T-helper 1 cell treated with Interleukin-12 subunit alpha and Interleukin-12 subunit beta and Interleukin-4 antibody, amounts not matched to agents 30 μg/mL and 1 μg/mL, for 36 hours (primary cell): ENCODE data around the gene FAM53B.
"Not testable (repeated sequence)": the region's sequence is repeated elsewhere in the genome, so short reads cannot be mapped to it uniquely, and the experiment has no call there.

Source experiments
- H3K27ac Mint-ChIP-seq: one replicate; pipeline ENCODE4 v1.8.0; 2021; ENCODE audit warnings: mild to moderate bottlenecking, mixed read lengths
- H3K27me3 Mint-ChIP-seq: one replicate; pipeline ENCODE4 v1.8.0; 2021; ENCODE audit warnings: low read depth, mixed read lengths
- H3K36me3 Mint-ChIP-seq: one replicate; pipeline ENCODE4 v1.8.0; 2021; ENCODE audit warnings: low read depth, mixed read lengths
- H3K4me1 Mint-ChIP-seq: one replicate; pipeline ENCODE4 v1.8.0; 2021; ENCODE audit warnings: low read depth, mixed read lengths
- H3K4me3 Mint-ChIP-seq: one replicate; pipeline ENCODE4 v1.8.0; 2021; ENCODE audit warnings: mild to moderate bottlenecking, moderate library complexity, mixed read lengths
- H3K9me3 Mint-ChIP-seq: one replicate; pipeline ENCODE4 v1.8.0; 2021; ENCODE audit warnings: mixed read lengths

Gene FAM53B

DNA sequence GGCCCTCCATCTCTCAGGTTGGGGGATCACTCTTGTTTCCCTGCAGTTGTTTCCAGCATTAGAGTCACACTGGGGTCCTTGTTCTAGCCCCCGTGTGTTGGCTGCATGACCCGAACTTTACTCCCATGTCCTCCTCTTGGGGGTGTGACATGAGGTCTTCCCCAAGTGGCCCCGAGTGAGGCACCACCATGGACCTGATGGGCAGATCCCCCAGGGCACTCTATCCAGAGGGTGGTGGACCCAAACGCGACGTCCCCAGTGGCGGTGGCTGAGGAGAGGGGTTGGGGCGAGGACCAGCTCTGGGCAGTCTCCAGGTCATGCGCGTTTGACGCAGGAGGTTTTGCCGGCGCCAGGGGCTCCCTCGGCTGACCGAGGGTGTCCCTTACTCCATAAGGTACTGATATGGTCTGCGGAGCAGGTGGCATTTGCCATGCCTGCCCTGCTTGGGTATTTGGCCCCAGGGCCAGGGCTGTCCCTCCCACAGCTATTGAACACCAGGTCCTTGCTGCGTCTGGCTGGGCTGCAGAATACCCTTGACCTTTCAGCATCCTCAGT, 150.7 kb downstream of the FAM53B start:
- peaks cover 1% of the 10 kb centered on the region for H3K36me3 Mint-ChIP-seq
- H3K9me3 Mint-ChIP-seq = peaks cover 7% of the 10 kb centered on the region
- H3K4me1 Mint-ChIP-seq = peaks cover 2% of the 10 kb centered on the region
- no peak overlapping the region for H3K4me3 Mint-ChIP-seq
- no peak overlapping the region for H3K27ac Mint-ChIP-seq
- H3K27me3 Mint-ChIP-seq = peaks cover 12% of the 10 kb centered on the region

DNA sequence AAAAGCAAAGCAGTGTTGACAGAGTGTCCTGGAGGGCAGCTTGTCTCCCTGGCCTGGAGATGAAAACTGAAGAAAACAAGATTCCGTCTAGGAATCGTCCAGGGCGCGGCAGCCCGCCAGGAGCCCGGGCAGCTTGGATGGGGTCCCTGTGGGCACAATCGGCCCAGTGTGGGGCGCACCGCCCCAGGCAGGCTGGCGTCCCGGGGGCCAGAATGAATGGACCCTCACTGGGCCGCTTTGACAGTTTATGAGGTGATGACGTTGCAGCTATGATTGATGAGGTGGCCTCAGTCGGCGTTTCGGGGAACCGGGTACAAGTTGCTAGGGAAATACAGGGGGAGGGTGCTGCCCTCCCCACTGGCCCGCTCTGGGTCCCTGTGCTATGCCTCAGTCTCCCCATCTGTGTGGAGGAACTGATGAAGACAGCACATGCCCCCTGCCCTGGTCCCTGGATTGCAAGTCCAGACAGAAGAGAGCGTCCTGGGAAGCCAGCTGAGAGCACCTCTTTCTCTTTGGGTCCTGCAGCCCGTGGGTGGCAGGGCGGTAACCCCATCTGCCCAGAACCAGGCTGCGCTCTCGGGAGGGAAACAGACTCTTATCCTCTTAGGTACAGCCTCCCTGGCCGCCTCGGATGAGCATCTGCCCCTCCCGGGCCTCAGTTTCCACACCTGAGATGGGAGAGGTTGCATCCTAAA, 151.3 kb downstream of the FAM53B start:
- no peak overlapping the region for H3K4me3 Mint-ChIP-seq
- peaks cover 2% of the 10 kb centered on the region for H3K4me1 Mint-ChIP-seq

GRCh38 chr10:124592101-124592500, 152.1 kb downstream of the FAM53B start:
- Mint-ChIP-seq H3K27me3 (peaks cover 12% of the 10 kb centered on the region), H3K9me3 (peaks cover 7% of the 10 kb centered on the region), H3K27ac (no peak overlapping the region), H3K4me1 (peaks cover 2% of the 10 kb centered on the region), H3K4me3 (no peak overlapping the region), H3K36me3 (peaks cover 1% of the 10 kb centered on the region)

More for the DNA sequence above, 151.3 kb downstream of the FAM53B start:
- Mint-ChIP-seq H3K36me3 (peaks cover 1% of the 10 kb centered on the region), H3K9me3 (peaks cover 7% of the 10 kb centered on the region), H3K27me3 (peaks cover 12% of the 10 kb centered on the region), H3K27ac (no peak overlapping the region)

- peaks cover 2% of the 10 kb centered on the region for H3K4me1 Mint-ChIP-seq
Observed at GRCh38 chr10:124591123-124591495, 153.1 kb downstream of the FAM53B start.

GRCh38 chr10:124590216-124591122, 153.7 kb downstream of the FAM53B start:
- peaks cover 1% of the 10 kb centered on the region for H3K27me3 Mint-ChIP-seq
- peaks cover 1% of the 10 kb centered on the region for H3K36me3 Mint-ChIP-seq
- H3K4me3 Mint-ChIP-seq = no peak overlapping the region
- H3K27ac Mint-ChIP-seq = no peak overlapping the region
- H3K9me3 Mint-ChIP-seq = peaks cover 7% of the 10 kb centered on the region
- H3K4me1 Mint-ChIP-seq = peaks cover 1% of the 10 kb centered on the region

More at GRCh38 chr10:124591123-124591495, 153.1 kb downstream of the FAM53B start:
- Mint-ChIP-seq H3K36me3 (peaks cover 1% of the 10 kb centered on the region), H3K9me3 (peaks cover 7% of the 10 kb centered on the region), H3K4me3 (no peak overlapping the region), H3K27me3 (peaks cover 6% of the 10 kb centered on the region), H3K27ac (no peak overlapping the region)

DNA sequence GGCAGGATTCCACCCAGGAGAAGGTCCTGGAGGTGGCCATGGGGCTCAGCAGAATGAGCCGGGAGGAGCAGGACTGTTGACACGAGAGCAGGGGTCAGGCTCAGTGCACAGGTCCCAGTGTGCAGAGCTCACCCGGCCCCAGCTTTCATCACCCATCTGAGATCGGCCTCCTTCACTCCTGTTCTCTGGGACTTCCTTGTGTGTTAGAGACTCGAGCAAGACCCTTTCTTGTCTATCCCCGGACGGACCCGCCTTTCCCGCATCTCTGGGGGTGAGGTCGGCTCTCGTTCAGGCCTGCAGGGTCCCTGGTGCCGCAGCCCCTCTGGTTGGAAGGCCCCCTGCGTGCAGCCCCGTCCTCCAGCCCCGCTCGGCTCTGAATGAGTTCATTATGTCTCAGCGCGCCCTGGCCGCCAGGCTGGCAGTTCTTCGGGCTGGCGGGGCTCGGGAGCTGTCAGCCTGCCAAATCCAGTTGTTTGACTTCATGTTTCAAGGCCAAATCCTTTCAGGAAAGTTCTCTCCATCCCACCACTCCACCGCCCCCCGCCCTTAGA, 154.6 kb downstream of the FAM53B start:
- Mint-ChIP-seq H3K27me3 (no peaks in the 10 kb centered on the region), H3K27ac (no peak overlapping the region), H3K4me1 (no peaks in the 10 kb centered on the region), H3K9me3 (peaks cover 7% of the 10 kb centered on the region), H3K4me3 (no peak overlapping the region), H3K36me3 (peaks cover 1% of the 10 kb centered on the region)

DNA sequence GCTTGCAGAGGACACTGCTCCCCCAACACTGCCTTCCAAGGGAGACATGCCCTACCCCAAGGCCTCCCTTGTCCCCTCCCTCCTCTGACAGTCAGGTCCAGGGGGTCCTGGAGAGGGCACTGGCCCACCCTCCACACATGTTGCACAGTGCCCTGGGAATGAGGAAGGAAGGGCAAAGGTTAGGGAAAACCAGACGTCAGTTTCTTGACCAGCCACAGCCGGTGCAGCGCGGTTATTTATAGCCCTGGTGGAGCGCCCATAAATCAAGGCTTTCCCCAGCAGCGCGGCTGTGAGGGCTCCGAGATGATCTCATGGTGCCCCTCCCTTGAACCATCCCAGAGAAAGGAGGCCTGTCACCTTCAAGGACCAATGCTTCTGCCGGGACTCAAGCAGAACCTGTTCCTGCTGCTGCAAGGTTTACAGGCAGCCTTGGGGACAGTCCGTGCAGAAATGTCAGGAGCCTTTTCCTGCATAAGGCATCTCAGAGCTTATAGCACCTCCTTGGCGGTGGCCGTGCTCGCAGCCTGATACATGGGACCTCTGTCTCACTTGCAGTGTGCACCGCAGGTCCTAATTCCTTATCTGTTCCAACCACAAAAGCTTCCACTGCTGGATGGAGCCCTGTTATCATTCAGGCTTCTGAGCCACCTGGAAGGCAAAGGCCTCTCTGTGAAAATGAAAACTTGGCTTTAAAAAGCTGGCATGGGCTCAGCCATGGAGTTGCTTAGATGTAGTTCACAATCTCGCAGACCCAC, 155.3 kb downstream of the FAM53B start:
- Mint-ChIP-seq H3K27ac (no peak overlapping the region), H3K4me3 (no peak overlapping the region), H3K4me1 (no peaks in the 10 kb centered on the region), H3K36me3 (peaks cover 1% of the 10 kb centered on the region), H3K9me3 (peaks cover 7% of the 10 kb centered on the region), H3K27me3 (no peaks in the 10 kb centered on the region)

DNA sequence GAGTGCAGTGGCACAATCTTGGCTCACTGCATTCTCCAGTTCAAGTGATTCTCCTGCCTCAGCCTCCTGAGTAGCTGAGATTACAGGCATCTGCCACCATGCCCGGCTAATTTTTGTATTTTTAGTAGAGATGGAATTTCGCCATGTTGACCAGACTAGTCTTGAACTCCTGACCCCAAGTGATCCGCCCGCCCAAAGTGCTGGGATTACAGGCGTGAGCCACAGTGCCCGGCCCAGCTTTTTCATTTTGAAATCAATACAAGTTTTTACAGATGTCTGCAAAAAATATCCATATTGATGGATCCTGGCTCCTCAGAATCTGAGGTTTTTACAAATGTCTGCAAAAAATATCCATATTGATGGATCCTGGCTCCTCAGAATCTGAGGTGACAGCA, 155.8 kb downstream of the FAM53B start:
- H3K27me3 Mint-ChIP-seq, H3K4me1 Mint-ChIP-seq, H3K36me3 Mint-ChIP-seq, H3K4me3 Mint-ChIP-seq, H3K27ac Mint-ChIP-seq, H3K9me3 Mint-ChIP-seq: not testable (repeated sequence)

GRCh38 chr10:124587811-124588211, 156.4 kb downstream of the FAM53B start:
- peaks cover 4% of the 10 kb centered on the region for H3K27me3 Mint-ChIP-seq
- peaks cover 7% of the 10 kb centered on the region for H3K9me3 Mint-ChIP-seq
- H3K4me3 Mint-ChIP-seq = no peak overlapping the region
- H3K4me1 Mint-ChIP-seq = no peaks in the 10 kb centered on the region
- peaks cover 2% of the 10 kb centered on the region for H3K36me3 Mint-ChIP-seq
- no peak overlapping the region for H3K27ac Mint-ChIP-seq

GRCh38 chr10:124586142-124586541, 158.0 kb downstream of the FAM53B start:
- H3K4me1 Mint-ChIP-seq = no peaks in the 10 kb centered on the region
- H3K36me3 Mint-ChIP-seq = peaks cover 1% of the 10 kb centered on the region
- H3K4me3 Mint-ChIP-seq = no peak overlapping the region
- H3K9me3 Mint-ChIP-seq = peaks cover 4% of the 10 kb centered on the region
- H3K27me3 Mint-ChIP-seq = peaks cover 5% of the 10 kb centered on the region
- H3K27ac Mint-ChIP-seq = no peak overlapping the region

- Mint-ChIP-seq H3K36me3 (peaks cover 1% of the 10 kb centered on the region), H3K9me3 (peaks cover 4% of the 10 kb centered on the region)
Observed at GRCh38 chr10:124579011-124579399, 165.2 kb downstream of the FAM53B start.

DNA sequence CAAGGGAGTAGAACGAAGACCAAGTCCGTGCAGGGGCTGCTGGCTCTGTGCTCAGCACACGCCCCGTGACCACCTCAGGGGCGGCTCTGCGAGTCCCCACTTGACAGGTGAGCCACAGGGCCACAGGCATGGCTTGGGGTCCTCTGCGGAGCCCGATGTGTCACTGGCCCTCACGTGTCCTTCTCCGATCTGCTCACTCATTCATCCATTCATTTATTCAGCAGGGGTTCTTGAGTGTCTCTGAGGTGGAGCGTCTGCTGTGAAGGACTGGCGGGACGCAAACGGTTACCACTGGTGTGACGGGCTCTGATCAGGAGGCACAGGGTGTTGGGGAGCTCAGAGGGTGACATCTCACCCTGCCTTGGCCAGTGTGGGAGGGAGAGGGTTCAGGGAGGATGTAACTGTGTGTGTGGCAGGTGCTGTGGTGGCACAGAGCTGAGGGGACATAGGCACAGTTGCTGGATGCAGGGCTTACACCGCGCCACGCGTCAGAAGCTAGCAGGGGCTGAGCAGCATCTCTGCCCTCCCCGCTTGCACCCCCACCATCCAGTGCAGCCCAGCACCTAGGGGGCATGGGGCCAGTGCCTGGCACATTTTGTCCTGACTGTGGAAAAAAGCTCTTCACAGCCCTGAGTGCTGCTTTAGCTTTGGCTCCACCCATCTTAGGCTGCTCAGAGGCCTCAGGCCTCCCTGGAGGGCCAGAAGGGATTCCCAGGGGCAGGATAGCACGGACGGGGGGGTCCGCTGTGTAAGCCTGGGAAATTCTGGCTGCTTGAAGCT, 165.8 kb downstream of the FAM53B start:
- H3K4me3 Mint-ChIP-seq = no peak overlapping the region
- peaks cover 4% of the 10 kb centered on the region for H3K9me3 Mint-ChIP-seq
- no peak overlapping the region for H3K27ac Mint-ChIP-seq
- no peaks in the 10 kb centered on the region for H3K36me3 Mint-ChIP-seq
- H3K4me1 Mint-ChIP-seq = no peaks in the 10 kb centered on the region
- peaks cover 8% of the 10 kb centered on the region for H3K27me3 Mint-ChIP-seq

More at GRCh38 chr10:124579011-124579399, 165.2 kb downstream of the FAM53B start:
- Mint-ChIP-seq H3K4me3 (no peak overlapping the region), H3K27ac (no peak overlapping the region), H3K4me1 (no peaks in the 10 kb centered on the region), H3K27me3 (peaks cover 8% of the 10 kb centered on the region)

GRCh38 chr10:124577651-124578050, 166.5 kb downstream of the FAM53B start:
- Mint-ChIP-seq H3K36me3 (no peaks in the 10 kb centered on the region), H3K4me1 (no peaks in the 10 kb centered on the region), H3K9me3 (peaks cover 4% of the 10 kb centered on the region), H3K27ac (no peak overlapping the region), H3K27me3 (peaks cover 5% of the 10 kb centered on the region), H3K4me3 (no peak overlapping the region)
